ENCODE measurements around the gene GAPDHS. TPM values are rescaled to one million over a fixed set of nuclear protein-coding genes. Genes with fewer than 3 reads are reported as not detected.

Gene GAPDHS
- total and polyA plus RNA-seq, 2 of the 4 experiments (the other 2 are of a cell fraction) = not detected

DNA sequence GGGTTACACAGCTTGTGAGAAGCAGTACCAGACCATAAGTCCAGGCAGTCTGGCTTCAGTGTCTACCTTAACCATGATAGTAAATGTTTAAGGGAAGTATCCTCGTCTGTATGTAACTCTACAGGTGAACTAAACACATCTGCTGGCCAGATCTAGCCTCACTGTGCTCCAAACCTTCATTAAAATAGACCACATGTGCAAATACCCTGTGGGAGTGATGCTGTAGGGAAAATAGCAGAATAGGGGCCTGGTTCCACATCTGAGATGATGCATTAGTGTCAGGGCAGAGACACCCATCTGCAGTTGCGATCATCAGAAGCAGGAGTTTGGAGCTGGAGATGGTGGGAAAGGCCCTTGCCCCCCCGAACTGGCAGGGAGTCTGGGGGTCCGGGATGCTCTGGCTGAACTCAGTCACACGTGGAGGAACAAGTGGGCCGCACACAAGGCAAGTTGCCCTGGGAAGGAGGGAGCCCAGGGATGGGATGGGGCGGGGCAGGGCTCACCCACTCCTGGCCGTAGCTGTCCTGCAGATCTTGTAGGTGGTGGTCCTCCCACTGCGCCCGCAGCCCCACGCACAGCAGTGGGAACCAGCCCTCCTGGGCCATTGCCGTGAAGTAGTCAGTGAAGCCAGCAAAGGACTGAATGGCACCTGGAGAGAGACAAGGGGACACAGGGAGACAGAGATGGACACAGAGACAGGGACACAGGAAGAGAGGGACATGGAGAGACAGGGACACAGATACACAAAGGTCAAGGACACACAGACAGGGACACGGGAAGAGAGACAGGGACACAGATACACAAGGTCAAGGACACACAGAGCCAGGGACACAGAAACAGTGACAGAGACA, 19.5 kb downstream of the GAPDHS start:
- Histone ChIP-seq H2BK5ac (ENCODE audit: low read depth, low read length, poor library complexity, severe bottlenecking) (no peak overlapping the region), H3K36me3 (ENCODE audit: control insufficient read depth, insufficient read depth, low read length) (peaks cover 2% of the 10 kb centered on the region; the same call in 1 of the 2 replicates), H3K18ac (ENCODE audit: low read depth, low read length) (no peak overlapping the region), H3K4me1 (ENCODE audit: control insufficient read depth, insufficient read depth, low read length) (no peaks in the 10 kb centered on the region), H3K4me2 (ENCODE audit: low read depth, low read length) (no peak overlapping the region), H3K79me1 (ENCODE audit: low read depth in 1 of 2, low read length in 2 of 2) (peaks cover 3 to 6% of the 10 kb centered on the region in 2 experiments; a peak in 2 of 4 replicates), H3K14ac (replicated peaks; ENCODE audit: low read depth, low read length) (no peak overlapping the region), H3K4ac (ENCODE audit: low read depth, low read length) (no peak overlapping the region), H3K23ac (ENCODE audit: low read depth, low read length) (no peak overlapping the region), H4K8ac (ENCODE audit: low read depth in 2 of 2, low read length in 2 of 2) (no peak overlapping the region), H4K5ac (ENCODE audit: low read depth, low read length) (no peak overlapping the region), H3K9me1 (ENCODE audit: insufficient read depth, low read length) (no peaks in the 10 kb centered on the region), H3K9me3 (ENCODE audit: control insufficient read depth, insufficient read depth, low read length) (no peaks in the 10 kb centered on the region), H2AK5ac (ENCODE audit: low read depth, low read length) (no peak overlapping the region), H2BK20ac (ENCODE audit: low read depth, low read length) (no peak overlapping the region), H3K56ac (ENCODE audit: extremely low read depth, insufficient read depth, low read length) (no peak overlapping the region), H3K4me3 (ENCODE audit: insufficient read depth, low read depth, low read length) (no peak overlapping the region), H2AK9ac (replicated peaks; ENCODE audit: low read depth, low read length, poor library complexity) (no peak overlapping the region), H4K20me1 (ENCODE audit: insufficient read depth, low read length) (0 out of 2 replicates have a peak, but pooled peaks cover 7% of the 10 kb centered on the region), H2BK15ac (ENCODE audit: low read depth, low read length) (no peak overlapping the region), H3K27me3 (ENCODE audit: control insufficient read depth, insufficient read depth, low read length) (peaks cover 20% of the 10 kb centered on the region), H4K91ac (ENCODE audit: insufficient read depth, low read depth, low read length) (no peak overlapping the region), H2AFZ (replicated peaks; ENCODE audit: low read length, poor library complexity) (no peak overlapping the region), H3K9ac (ENCODE audit: low read depth, low read length) (no peak overlapping the region), H2BK120ac (ENCODE audit: low read depth, low read length) (no peak overlapping the region), H3K27ac (ENCODE audit: insufficient read depth, low read length) (no peak overlapping the region)
- ChIA-PET CTCF (no interaction called here), POLR2A (ENCODE audit: unreplicated experiment) (no interaction called here)
- in situ Hi-C loops (cut with MboI; ENCODE audit: low sequenced_read_pairs) = no loop called here
- BruUV-seq (replicated peaks) = no TSS peak
- ATAC-seq (ENCODE audit: low read depth) (no peak), DNase-seq (no peak)
- WGBS, 2 experiments (ENCODE audit: extremely low coverage in 2 of 2, insufficient read length in 1 of 2) = 65% methylated on average over 5 of the region's 13 CpGs; no CpG with 5 or more reads in 1 of the 2 experiments
- TF ChIP-seq SMC3 (IDR thresholded peaks at IDR 0.05; ENCODE audit: low read depth, low read length) (no peak), USF2 (IDR thresholded peaks at IDR 0.05; ENCODE audit: low read depth, low read length) (no peak), FOS (IDR thresholded peaks at IDR 0.05; ENCODE audit: low read depth, low read length) (no peak), BHLHE40 (IDR thresholded peaks at IDR 0.05; ENCODE audit: low read depth, low read length) (no peak)
- intact Hi-C loops (cut with micrococcal nuclease) = no loop called here
- dilution Hi-C loops (cut with HindIII; ENCODE audit: low sequenced_read_pairs, unreplicated experiment) = no loop called here
